ENCODE measurements around the gene MORF4L2.
"Not testable (repeated sequence)": the region's sequence is repeated elsewhere in the genome, so short reads cannot be mapped to it uniquely, and the experiment has no call there.

Gene MORF4L2

DNA sequence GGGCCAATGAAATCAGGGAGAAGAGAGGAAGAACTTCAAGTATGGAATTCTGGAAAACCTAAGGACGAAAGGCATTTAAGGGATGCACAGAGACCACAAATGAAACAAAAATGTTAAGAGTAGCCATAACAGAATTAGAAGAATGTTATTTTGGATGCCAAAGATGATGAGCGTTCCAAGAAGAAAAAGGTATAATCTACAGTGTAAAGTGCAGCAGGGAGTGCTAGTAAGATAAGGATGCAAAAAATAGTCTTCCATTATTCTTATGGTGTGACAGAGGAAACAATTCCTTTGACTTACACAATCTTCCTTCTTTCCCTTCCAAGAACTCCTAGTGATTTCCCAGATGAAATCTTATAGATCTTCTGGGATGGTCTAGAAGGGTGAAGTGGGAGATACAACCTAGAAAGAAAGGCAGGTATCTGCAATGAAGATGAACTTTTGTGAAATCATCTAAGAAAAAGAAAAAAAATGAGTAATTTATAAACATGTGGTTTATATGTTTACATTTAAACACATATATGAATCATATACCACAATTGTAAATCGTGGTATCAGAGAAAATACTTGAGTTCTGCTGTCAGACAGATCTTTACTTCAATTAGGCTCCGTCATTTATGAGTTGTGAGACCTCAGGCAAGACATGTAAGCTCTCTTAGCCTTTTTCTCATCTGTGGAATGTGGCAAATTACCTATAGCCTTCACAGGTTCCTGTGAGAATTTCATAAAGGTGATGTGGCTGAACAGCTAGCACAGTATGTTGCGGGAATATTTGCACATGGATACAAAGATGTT, 8.1 kb downstream of the MORF4L2 start:
- no peak for DNase-seq (ENCODE audit: low read depth in 3 of 3)

- DNase-seq (ENCODE audit: low read depth in 3 of 3): no peak
Measured at GRCh38 chrX:103674531-103675454, 11.7 kb downstream of the MORF4L2 start.

DNA sequence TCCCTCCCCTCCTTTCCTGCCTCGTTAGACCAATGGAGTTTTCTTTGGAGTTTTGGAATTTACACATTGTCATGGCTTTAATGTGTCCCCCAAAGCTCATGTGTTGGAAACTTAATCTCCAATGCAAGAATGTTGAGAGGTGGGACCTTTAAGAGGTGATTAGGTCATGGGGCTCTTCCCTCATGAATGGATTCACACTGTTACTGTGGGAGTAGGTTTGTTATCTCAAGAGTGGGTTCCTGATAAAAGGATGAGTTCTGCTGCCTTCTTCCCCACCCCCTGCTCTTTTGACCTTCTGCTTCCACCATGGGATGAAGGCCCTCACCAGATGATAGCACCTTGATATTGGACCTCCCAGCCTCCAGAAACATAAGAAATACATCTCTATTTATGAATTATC, 16.8 kb downstream of the MORF4L2 start:
- no peak for DNase-seq (ENCODE audit: low read depth in 3 of 3)

- DNase-seq (ENCODE audit: low read depth in 3 of 3): no peak
Measured at GRCh38 chrX:103666202-103667107, 20.0 kb downstream of the MORF4L2 start.

GRCh38 chrX:103663981-103664762, 22.3 kb downstream of the MORF4L2 start:
- DNase-seq (ENCODE audit: low read depth in 3 of 3): no peak

DNA sequence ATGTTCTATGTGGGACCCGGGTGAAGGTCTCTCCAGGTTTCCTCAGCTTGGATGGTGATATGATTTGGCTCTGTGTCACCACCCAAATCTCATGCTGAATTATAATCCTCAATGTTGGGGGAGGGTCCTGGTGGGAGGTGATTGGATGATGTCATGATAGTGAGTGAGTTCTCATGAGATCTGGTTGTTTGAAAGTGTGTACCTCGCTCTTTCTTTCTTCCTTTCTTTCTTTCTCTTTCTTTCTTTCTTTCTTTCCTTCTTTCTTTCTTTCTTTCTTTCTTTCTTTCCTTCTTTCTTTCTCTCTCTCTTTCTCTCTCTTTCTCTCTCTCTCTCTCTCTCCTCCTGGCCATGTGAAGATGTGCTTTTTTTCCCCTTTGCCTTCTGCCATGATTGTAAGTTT, 27.0 kb downstream of the MORF4L2 start:
- not testable (repeated sequence) for DNase-seq (ENCODE audit: low read depth in 3 of 3)

GRCh38 chrX:103658681-103659433, 27.6 kb downstream of the MORF4L2 start:
- no peak for DNase-seq (ENCODE audit: low read depth in 3 of 3)

DNA sequence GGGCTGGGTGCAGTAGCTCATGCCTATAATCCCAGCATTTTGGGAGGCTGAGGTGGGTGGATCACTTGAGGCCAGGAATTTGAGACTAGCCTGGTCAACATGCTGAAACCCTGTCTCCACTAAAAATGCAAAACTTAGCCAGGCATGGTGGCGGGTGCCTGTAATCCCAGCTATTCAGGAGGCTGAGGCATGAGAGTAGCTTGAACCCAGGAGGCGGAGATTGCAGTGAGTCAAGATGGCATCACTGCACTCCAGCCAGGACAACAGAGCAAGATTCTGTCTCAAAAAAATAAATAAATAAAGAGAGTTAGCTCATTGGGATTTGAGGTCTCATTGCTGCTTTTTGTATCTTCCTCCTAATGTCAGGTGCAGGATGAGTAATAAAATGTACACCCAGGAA, 29.4 kb downstream of the MORF4L2 start:
- DNase-seq (ENCODE audit: low read depth in 3 of 3): not testable (repeated sequence)

DNA sequence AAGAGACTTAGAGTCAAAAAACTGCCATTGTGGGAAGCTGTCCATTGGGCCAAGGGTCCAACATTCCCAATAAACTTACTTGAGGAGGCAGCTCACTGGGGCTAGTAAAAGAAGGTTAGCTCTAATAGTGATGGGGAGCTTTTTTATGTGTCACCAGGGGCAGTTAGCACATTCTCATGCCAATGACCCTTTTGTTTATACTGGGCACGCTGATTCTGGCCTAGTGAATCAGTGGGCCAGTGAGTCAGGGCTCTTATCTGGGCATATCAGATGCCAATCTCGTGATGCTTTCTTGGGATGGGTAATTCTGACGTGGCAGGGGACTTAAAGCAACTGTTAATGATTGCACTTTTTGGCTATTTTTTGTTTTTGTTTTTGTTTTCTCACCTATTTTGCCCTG, 29.9 kb downstream of the MORF4L2 start:
- DNase-seq (ENCODE audit: low read depth in 3 of 3): no peak

- not testable (repeated sequence) for DNase-seq (ENCODE audit: low read depth in 3 of 3)
Measured at GRCh38 chrX:103655230-103656000, 31.1 kb downstream of the MORF4L2 start.

- no peak for DNase-seq (ENCODE audit: low read depth in 3 of 3)
Measured at GRCh38 chrX:103651151-103651773, 35.2 kb downstream of the MORF4L2 start.

DNA sequence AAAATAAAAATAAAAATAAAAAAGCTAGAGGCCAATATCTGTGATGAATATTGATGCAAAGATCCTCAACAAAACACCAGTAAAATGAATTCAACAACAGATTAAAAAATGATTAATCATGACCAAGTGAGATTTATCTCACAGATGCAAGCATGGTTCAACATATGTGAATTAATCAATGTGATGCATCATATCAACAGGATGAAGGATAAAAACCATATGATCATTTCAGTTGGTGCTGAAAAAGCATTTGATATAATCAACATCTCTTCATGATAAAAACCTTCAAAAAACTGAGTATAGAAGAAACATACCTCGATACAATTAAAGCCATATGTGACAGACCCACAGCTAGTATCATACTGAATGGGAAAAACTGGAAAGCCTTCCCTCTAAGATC, 38.9 kb downstream of the MORF4L2 start:
- DNase-seq (ENCODE audit: low read depth in 3 of 3): no peak

GRCh38 chrX:103644125-103644524, 42.4 kb downstream of the MORF4L2 start:
- no peak for DNase-seq (ENCODE audit: low read depth in 3 of 3)

DNA sequence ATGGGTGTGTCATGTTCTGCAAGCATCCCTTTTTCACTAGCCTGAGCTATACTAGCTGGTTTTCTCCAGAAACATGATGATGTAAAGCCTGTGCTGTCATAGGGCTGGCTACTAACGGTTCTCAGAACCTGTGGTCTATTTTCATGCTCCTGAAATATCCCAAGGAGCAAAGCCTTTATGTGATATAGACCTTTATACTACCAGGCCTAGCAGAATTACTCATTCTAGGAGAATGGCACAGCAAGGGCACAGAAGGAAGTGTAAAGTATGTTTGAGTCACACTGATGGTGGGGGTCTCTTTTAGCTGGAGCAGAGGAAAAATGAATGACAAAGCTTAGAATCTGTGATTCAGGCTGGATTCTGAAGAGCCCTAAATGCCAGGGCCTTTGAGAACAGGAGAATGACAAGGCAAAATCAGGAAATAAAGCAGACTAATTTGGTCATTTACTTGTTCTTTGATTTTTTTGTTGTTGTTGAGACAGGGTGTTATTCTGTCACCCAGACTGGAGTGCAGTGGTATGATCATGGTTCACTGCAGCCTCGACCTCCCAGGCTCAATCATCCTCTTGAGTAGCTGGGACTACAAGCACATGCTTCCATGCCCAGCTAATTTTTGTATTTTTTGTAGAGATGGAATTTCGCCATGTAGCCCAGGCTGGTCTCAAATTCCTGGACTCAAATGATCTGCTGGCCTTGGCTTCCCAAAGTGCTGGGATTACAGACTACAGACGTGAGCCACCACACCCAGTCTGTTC, 45.9 kb downstream of the MORF4L2 start:
- no peak for DNase-seq (ENCODE audit: low read depth in 3 of 3)

DNA sequence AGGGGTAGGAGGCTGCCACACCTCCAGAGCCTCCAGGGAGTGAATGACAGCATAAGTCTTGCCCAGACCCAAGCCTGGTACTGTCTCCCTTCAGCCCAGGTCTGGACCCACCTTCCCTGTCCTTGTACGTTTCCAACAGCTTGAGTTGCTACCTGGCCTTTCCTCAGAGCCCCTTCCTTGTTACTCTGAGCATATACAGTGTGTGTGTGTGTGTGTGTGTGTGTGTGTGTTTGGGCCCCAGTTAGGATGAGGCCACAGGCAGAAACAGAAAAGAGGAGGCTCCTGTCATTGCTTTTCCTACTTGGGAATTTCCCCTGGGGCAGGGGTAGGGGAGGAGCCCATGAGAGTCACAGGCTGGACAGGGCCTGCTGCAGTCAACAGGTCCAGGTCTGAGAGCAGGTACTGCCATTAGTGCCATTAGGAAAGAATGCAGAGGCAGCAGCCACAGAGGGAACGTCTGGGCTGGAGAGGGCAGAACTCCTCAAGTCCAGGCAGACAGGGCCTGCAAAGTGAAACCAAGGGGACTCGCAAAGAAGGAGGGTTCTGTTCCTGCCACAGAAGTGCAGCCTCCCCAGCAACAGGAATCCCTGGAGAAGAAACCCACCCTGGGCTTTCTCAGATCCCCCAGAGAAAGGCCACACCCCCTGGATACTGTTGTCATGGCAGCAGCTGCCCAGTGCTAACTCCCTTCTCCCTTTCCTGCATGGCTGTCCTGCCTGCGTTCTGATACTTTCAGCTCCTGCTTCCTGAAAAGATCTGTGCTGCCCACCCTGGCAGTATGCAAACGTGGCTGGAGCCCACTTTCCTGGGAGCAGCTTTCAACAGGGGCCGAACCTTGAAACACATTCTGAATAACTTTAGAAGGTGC, 47.8 kb downstream of the MORF4L2 start:
- not testable (repeated sequence) for DNase-seq (ENCODE audit: low read depth in 3 of 3)

DNA sequence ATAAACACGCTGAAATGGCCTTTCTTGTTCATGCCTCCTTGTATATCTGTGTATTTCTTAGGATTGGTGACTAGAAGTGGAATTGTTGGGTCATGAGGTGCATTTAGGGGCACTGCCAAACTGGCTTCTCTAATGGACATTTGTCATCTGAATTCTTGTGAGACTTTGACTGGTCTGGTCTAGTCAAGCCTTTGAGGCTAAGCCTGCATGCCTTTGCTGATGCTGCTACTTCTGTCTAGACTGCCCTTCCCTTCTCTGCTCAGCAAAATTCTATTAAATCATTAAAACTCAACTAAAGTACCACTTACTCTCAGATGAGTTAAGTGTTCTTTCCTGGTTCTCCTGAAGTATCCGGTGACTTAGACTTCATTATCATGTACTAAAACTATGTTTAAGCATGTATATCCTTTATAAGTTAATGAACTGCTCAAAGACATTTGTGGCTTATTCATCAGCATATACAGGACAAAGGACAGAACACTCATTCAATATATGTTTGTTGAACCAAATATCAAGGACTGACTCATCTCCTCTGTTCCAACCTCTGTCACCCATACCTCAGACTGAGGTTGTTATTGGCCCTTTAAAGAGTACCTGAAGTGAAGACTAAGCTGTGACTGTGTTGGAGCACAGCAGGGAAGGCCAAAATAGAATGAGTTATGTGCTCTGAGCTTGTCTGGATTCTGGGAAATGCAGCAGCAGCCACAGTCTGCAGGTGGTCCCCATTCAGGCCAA, 48.7 kb downstream of the MORF4L2 start:
- no peak for DNase-seq (ENCODE audit: low read depth in 3 of 3)

DNA sequence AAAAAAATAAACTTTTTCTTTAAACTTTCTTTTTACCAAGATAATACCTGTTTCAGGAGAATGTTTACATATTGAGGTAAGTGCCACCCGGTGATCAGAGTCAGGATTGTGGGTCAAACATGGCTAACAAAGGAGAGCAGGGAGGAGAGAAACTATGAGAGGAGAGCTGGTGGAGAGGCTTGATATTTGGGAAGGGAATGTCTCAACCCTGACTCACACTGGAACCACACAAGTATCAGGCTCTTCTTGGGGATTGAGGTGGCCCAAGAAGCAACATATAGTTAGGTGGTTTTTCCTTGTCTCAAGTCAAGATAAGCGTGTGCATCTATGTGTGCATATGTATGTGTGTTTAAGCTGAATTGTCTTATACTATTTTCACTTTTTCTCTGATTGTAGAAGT, 51.1 kb downstream of the MORF4L2 start:
- DNase-seq (ENCODE audit: low read depth in 3 of 3): no peak

Data from stimulated activated CD4-positive, alpha-beta T cell treated with anti-CD3 and anti-CD28 coated beads, TNF-alpha, amount 100 ng/mL, for 24 hours (primary cell).